HG03060 (cell line): ENCODE data around the gene FAM114A2.
"Not testable (repeated sequence)": the region's sequence is repeated elsewhere in the genome, so short reads cannot be mapped to it uniquely, and the experiment has no call there.

Experiments used
- ATAC-seq: cut with Tn5 transposase; IDR thresholded peaks from one replicate; pipeline ENCODE4 v1.9.1; 2021; ENCODE audit warnings: low read depth, moderate number of reproducible peaks; ENCODE audit not compliant: unreplicated experiment

FAM114A2 gene

DNA sequence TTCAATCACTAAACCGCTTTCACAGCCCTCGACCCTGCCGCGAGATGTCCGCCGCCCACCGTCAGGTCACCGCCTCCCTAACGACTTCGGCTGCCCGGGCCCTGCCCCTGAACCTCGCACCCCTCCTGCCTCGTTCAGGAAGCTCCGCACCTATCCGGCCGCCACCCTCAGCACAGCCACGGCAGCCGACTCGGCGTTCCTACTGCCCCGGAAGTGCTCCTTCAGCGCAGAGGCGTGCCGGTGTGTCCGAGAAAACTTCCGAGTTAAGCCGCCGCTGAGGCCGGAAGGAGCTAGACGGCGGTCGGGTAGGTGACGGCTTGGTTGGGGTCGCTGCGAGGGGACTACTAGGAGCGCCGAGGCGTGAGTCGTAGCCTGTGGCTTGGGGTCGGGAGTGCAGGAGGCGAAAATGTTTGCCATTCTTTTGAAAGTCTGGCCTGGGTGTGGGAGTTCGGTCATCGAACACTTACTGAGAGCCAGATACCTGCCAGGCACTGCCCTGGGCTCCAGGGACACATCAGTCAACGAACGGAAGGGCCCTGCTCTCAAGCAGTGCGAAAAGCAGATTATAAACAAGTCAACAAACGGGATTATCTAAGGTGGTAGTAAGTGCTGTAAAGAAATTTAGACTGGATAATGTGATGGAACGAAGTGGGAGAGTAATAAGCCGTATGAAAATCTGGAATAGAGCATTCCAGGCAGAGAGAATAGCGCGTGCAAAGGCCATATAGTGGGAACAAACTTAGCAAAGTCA, at the start of gene FAM114A2, which contains the start of gene MFAP3:
FAM114A2 (minus strand) TSS at position 204 of the 751 bp plus-strand sequence. CDS start 3,957 bp downstream, outside the sequence.
MFAP3 (plus strand) TSS at position 261 of the 751 bp plus-strand sequence. CDS start 10,756 bp downstream, outside the sequence.
- peak; percentile 89 for ATAC-seq

DNA sequence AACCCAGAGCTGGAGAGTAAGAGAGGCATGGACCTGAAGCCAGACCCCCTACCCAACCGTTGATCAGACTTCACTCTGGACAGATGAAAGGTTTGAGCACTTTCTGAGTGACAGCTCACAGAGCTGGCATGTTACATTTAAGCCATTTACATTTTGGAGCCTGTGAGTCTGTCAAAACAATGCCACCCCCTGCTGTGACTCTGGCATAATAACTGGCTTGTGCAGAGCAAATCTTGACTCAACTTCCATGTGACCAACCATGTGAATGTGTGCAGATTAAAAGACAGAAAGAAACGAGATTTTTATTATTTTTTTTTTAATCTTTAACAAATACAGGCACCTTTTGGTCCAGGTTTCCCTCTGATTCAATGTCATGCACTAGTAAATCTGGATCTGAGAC, 48.5 kb upstream of the FAM114A2 start:
- no peak for ATAC-seq

DNA sequence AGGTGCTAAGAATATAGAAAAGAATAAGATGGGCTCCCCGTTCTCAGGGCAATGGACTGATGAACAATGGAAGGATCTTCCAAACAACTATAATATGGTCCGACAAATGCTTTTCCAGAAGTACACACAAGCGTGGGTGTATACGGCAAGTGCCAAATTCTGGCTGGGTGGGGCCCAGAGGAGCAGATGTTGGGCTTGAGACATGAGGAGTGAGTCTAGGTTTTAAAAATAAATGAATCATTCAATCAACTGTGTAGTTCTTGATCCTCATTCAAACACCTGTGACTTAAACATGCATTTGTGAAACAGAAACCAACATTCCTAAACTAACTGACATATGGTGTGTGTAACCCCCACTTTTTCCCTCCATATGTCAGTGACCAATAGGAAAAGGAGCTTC, 47.9 kb upstream of the FAM114A2 start:
- ATAC-seq = no peak

DNA sequence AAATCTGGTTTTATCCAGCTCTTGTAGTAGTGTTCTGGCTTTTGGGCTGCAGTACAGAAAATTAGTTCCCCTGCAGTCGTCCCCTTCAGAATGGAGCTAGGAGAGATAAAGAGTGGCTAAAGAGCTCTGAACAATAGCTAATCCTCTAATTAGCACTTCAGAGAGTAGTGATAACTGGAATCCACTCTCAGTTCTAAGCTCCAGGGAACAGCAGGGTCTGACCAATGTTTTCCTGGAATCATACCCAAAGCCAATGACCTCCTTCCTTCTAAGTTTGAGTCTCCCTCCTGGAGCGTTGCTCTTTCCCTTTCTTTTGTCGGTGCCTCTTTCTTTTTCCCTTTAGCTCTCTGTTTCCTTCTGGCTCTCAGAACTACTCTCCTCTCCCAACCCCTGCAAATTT, 47.4 kb upstream of the FAM114A2 start:
- no peak for ATAC-seq

DNA sequence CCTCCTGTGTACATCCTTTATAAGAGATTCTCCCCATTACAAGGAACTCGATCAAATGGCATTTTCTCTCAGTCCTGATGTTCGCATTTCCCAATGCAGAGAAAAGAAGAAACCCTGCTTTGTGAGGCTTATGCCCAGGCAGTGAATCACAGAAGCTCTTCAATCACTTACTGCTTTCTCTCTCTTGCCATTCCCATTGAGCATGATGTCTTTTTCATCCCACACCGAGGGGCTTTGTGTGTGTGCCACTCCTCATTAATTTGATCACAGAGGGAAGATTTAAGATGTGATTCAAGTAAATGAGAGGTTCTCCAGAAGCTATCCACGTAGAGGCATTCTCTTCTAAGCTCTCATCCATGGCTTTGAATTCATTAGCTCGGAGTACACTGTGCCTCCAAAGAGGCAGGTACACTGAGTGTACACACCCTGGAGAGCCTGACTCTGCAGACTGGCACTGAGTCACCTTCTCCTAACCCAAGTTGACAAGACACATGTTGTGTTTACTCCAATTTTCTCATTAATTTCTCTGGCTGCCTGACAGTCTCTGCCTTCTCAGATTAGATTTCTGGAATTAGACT, 45.4 kb upstream of the FAM114A2 start:
- ATAC-seq = no peak

DNA sequence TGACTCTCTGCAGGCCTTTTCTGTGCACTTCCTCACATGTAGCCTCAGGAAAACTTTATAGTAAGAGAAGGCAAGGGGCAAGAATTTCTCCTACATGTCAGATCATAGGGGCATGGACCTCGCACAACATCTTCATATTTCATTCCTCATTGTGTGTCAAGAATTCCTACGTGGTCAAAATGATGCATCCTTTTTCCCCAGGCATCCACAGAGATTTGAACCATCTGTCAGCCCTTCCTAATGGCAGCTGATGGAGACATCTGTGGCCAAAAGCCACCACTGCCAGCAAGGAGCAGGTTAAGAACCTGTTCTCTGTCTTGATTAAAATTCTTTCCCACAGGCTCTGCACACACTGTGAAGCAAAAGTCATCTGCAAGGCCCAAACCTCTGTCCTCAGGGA, 42.5 kb upstream of the FAM114A2 start:
- no peak for ATAC-seq

DNA sequence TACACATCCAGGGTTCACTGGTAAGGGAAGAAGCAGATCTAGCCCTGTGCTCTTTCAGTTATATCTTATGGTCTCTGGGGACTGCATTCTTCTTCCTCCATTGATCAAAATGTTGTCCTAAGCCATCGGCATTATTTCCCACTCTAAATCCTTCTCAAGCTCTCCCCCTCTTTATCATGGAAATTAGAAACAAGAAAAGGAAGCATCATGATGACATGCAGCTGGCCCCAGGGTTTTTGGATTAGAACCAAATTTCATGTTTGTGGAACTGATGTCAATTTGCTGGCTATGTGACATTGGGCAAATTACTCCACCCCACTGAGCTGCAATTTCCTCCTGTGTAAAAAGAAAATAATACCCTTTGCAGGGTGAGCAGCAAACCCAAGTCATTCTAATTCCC, 39.6 kb upstream of the FAM114A2 start:
- ATAC-seq = no peak

DNA sequence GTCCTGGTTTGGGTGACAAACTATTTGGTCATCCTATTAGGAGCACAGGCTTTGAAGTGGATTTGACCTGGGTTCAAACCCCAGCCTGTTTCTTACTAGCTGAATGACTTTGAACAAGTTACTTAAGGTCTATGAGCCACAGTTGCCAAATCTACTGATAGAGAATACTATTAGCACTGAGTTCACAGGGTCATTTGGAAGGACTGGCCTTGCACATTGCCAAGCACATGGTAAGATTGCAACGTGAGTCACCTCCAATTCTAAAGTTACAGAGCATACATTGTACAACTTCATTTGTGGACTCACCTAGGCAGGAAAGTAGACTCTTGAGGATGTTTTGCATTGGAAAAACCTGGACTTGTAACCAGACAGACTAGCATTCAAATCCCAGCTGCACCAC, 39.0 kb upstream of the FAM114A2 start:
- no peak for ATAC-seq

DNA sequence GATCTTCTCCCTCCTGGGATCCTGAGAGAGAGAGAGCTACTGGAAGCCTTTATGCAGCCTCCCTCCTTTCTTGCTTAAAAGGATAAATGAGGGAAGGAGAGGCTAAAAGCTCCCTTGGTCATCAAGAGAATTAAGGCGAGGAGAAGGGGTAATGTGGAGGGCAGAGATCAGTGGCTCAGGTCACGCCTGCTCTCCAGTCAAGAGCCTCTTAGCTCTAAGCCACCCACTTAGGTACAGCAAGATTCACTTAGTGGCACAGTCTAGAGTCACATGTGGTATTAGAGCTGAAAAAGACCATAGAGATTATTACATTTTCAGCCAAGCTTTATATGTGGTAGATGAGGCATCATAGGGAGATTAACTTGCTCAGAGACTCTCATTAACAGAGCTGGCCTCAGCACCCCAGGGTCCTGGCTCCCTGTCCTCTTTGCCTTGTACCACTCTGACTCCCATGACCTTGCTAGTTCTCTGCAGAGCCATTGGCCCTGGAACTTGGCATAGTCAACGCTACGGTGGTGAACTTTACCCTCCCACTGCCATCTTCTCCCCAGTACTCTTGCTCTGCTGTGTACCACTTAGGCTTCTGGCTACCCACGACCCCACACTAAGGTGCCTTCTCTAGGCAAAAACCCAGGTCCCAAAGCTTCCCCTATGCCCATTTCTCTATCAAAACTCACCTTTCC, 37.7 kb upstream of the FAM114A2 start:
- no peak for ATAC-seq

DNA sequence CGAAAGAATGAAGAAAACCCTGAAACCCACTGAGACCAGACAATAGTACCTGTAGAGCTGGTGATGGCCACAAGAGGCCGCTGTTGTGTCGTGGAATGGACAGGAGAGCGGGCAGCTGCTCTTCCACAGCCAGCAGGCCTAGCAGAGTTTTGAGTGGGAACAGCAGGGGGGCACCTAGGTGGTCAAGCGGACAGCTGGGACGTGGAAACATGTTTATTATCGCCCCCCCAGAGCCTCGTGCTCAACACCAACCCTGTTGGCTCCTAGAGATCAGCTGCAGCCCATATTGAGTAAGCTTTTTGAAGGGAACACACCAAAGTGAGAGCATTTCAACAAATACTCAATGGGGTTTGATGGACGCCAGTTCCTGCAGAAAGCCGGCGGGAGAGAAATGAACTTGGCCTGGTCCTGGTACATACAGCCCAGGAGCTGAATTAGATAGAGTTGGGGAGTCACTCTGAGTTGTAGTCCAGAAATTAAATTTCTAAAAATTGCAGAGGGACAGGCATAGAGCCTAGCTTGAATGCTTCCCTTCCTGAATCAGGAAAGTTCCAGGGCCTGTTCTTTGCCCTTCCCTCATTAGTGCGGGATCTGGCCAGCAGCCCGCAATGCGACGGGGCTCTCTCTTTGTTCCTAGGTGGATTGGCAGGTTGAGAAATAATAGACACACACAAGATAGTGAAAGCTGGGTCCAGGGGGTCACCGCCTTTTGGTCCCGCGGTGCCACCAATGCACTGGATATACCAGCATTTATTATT, 33.9 kb upstream of the FAM114A2 start:
- peak; percentile 86 for ATAC-seq

DNA sequence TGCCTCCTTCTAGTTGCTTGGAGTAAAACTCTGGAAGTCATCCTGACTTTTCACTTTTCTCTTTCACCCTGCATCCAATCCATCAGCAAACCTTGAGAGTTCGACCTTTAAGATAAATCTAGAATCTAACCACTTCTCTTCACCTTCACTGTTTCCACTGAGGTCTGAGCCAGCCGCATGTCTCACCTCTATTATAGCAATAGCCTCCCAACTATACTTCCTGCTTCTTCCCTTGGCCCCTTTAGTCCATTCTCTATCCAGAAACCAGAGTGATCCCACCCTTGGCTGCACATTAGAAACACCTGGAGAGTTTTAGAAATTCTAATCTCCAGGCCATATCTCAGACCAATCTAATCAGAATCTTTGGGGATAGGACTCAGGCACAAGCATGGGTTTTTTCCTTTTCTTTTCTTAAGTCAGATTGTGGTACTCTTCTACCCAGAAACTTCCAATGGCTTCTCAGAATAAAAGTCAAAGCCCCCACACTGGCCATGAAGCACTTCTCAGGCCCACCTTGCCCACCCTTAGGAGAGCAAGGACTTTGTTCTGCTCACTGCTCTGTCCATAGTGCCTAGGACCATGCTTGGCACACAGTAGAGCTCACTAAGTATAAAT, 33.2 kb upstream of the FAM114A2 start:
- no peak for ATAC-seq

DNA sequence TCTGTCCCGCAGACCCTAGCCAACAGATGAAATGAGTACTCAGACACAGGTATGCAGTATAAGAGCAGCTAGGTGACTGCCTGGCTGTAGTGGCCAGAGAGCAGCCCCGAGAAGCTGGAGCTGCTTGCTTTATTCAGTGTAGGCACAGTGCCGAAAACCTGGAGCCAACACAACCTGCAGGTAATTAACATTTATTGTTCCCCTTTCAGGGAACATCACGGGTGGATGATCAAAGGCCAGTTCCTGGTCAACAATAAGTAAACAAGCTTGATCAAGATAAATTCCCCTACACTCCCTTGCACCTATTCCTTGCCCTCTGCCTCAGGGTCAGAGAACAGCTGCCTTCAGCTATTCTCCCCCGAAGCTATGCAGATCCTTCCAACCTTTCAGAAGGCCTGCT, 31.1 kb upstream of the FAM114A2 start:
- not testable (repeated sequence) for ATAC-seq

DNA sequence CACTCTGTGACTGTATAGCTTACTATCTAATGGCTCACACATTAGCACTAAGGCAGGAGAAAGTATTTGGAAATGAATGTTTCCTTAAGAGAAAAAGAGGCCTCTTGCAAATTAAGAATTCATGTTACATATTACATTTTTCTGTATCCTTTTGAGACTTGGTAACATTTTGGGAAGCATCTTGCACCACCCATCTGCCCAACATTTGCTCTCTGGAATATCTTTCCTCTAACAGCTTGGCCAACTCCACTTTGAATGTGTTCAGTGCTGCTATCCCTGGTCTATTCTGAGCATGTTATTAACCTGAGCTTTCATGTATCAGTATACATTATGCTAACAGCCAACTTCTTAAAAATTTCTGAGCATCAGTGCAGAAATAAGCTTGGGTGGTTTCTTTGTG, 27.3 kb upstream of the FAM114A2 start:
- ATAC-seq = no peak

DNA sequence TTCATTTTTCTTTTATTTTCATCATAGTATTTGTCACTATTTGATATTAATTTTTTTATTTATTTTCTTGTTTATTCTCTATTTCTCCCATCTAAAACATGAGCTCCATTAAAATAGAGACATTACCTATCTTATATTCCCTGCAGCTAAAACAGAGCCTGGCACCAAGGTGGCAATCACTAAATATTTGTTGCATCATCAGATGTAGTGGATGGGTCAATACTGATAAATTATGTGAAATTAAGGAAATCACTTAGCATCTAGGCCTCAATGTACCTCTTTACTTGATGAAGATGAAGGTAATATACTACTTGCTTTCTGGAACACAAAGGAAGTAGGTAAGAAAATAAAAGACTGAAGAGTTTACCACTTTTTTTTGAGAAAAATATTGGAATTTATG, 24.7 kb upstream of the FAM114A2 start:
- no peak for ATAC-seq

DNA sequence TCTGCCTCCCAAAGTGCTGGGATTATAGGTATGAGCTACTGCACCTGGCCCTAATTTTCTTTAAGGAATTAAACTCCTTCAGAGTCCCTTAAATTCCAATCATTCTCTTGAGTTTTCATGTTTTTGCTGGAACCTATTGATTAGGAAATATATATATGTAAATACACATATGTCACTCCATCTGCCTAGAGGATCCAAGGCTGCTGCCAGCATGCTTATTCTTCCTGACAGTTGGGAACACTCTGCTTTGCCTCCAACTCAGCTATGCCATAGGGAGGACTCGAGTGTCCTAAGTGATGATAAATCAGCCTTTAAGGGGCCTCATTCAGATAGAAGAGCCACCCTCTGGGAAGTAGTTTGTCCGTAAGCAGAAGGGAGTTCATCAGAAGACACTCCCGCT, 21.9 kb upstream of the FAM114A2 start:
- no peak for ATAC-seq

DNA sequence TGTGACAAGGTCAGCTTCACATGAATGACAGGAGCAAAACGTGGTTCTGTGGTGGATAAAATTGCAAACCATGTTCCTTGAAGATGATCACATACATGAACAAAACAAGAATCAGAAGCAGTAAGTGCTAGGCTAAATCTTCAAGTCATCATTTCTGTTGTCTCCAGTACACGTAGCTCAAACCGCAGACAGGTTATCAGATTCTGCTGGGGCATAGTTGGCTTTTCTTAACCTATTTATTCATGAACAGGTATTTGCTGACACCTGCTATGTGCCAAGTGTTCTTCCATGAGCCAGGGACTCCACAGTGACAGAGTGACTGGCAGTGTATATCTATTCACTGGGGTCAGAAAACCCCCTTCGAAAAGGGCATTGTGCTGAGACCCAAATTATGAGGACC, 20.9 kb upstream of the FAM114A2 start:
- ATAC-seq = no peak

DNA sequence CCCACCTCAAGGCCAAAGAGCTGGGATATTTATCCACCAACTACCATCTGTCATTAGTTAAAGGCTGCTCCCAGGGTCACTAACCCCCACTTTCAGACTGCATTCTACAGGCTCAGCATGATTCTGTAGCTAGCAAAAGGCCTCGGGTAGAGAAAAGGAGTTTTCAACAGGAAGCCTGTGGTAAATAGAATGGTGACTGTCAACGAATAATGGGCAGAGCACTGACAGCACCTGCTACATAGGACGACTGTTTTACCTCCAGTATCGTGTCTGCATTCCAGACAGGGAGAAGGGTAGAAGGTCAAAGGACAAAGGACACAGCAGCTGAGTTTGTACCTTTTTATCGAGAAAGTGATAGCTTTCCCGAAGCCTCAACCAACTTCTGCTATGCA, 20.3 kb upstream of the FAM114A2 start:
- ATAC-seq = peak; percentile 34

DNA sequence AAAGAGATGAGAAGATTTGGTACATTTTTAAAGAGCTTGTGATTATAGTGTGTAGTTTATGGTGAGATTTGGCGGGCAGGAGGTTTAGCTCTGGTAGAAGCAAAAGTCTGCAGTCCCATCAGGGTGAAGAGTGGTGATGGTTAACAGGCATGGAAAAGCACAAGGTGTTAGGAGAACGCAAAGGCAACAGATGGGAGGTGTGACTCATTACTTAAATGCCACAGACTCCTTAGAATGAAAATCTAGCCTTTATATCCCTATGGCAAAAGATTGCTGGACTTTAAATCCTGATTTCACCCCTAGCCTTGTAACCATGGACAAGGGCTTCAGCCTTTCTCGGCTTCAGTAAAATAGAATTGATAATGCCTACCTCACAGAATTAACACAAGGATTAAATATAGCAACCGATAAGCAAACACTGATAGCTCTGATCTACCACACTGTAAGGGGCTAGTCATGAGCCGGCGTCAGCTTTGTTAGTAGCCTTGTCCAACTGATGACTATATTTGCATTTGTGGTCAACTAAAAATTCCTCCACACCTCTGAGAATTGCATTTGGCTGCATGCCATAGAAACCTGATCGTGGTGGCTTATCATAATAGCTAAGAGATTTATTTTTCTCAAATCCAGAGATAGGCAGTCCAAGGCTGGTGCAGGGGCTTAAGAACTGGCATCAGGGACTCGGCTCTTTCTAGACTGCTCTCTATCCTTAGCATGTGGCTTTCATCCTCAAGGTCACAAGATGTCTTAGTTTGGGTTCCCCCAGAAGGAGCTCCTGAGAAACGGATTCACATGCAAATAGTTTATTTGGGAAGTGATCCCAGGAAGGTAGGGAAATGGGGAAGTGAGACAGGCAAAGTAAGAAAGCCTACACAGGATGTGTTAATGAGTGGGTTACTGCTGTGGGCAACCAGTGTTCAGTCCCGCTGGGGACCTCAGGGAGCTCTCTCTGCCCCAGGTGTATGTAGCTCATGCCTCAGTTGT, 19.6 kb upstream of the FAM114A2 start:
- ATAC-seq = peak; percentile 78

DNA sequence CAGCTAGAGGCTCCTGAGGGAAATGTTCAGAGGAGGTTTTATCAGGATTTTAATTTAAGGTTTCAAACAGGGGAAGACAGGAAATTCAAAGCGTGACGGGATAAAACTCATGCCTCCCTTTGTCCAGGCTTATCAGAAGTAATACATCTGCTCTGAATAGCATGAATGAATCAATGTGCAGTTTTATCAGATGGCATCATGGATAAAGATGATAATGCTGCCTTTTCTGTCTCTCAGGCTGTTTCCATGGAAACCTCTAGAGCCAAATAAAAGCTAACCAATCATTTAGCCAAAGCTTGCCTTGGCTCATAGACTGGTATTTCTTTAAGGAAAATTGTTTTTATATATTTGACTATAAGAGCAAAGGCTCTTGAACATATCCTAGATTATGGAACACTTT, 16.5 kb upstream of the FAM114A2 start:
- no peak for ATAC-seq
